Neural progenitor cell (in vitro differentiated cells): ENCODE measurements around the gene MYH9.

Experiments used
- EZH2phosphoT487 ChIP-seq: fragments of 200-600 bp; sonication (generic); IDR thresholded peaks from 2 replicates; pipeline ENCODE4 v1.6.1; 2017; ENCODE audit warnings: antibody characterized with exemption
- TF ChIP-seq, protein P1 (sequence below): fragments of 200-600 bp; sonication (generic); IDR thresholded peaks from 2 replicates; pipeline ENCODE4 v1.5.1; 2017; ENCODE audit warnings: antibody characterized with exemption, mild to moderate bottlenecking

DNA sequence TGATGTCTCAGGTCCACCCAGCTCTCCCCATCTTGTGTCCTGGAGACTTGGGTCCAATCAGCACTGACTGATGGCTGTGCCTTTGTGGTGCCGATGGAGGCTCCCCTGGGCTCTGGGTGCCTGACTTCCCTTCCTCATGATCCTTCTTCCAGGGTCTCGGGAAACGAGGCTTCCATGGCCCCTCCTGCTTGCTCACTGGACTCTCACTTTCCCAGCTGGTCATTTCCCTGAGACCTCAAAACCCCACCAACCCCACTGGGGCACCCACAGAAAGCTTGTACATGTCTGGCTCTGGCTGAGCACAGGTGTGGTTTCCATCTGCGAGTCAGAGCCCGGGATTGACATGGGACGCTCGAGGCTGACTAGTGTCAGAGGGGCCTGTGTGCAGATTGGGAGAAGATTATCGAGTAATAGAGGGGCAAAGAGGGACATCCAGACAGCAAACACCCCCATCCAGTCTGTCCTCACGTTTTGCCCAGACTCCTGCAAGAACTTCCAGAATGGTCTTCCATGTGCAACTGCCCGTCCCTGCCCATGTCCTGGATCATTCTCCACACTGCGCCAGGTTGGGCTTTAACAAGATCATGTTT, 119.8 kb downstream of the MYH9 start:
- TF ChIP-seq, protein P1, sequence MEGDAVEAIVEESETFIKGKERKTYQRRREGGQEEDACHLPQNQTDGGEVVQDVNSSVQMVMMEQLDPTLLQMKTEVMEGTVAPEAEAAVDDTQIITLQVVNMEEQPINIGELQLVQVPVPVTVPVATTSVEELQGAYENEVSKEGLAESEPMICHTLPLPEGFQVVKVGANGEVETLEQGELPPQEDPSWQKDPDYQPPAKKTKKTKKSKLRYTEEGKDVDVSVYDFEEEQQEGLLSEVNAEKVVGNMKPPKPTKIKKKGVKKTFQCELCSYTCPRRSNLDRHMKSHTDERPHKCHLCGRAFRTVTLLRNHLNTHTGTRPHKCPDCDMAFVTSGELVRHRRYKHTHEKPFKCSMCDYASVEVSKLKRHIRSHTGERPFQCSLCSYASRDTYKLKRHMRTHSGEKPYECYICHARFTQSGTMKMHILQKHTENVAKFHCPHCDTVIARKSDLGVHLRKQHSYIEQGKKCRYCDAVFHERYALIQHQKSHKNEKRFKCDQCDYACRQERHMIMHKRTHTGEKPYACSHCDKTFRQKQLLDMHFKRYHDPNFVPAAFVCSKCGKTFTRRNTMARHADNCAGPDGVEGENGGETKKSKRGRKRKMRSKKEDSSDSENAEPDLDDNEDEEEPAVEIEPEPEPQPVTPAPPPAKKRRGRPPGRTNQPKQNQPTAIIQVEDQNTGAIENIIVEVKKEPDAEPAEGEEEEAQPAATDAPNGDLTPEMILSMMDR, result no peak
- TF ChIP-seq EZH2phosphoT487, result no peak
